ENCODE data around the gene SMC1A. TPM values are rescaled to one million over a fixed set of nuclear protein-coding genes. Genes with fewer than 3 reads are reported as not detected.

The SMC1A gene
- total and polyA plus RNA-seq, 2 of the 8 experiments (the other 6 are each of a cell fraction or from before 2014, with no cell fraction given), result 22.2 to 98.1 TPM

- TF ChIP-seq CTCF (IDR thresholded peaks at IDR 0.05; ENCODE audit: control extremely low read depth in 1 of 3, insufficient read depth in 1 of 3, low read depth in 1 of 3, low read length in 3 of 3) (no peak), PHF8 (conservative IDR thresholded peaks at IDR 0.05; ENCODE audit: low read depth, low read length) (no peak), KDM4A (IDR thresholded peaks at IDR 0.05; ENCODE audit: low read depth, low read length, severe bottlenecking) (peak; percentile 37), CHD1 (IDR thresholded peaks at IDR 0.05; ENCODE audit: low read depth, low read length) (no peak), EGR1 (IDR thresholded peaks at IDR 0.05; ENCODE audit: borderline replicate concordance, low read depth, low read length) (no peak), SP1 (IDR thresholded peaks at IDR 0.05; ENCODE audit: low read depth, low read length) (no peak), HDAC6 (IDR thresholded peaks at IDR 0.05; ENCODE audit: low read depth, low read length) (no peak), CEBPB (IDR thresholded peaks at IDR 0.05; ENCODE audit: low read depth, low read length) (no peak), TAF7 (optimal IDR thresholded peaks at IDR 0.05; ENCODE audit: borderline replicate concordance, low read depth, low read length) (no peak), GABPA (IDR thresholded peaks at IDR 0.05; ENCODE audit: borderline replicate concordance, insufficient read depth, low read length) (no peak), POLR2AphosphoS5 (IDR thresholded peaks at IDR 0.05; ENCODE audit: low read depth, low read length) (no peak), POU5F1 (IDR thresholded peaks at IDR 0.05; ENCODE audit: low read depth, low read length) (no peak), FOSL1 (IDR thresholded peaks at IDR 0.05; ENCODE audit: insufficient read depth, low read depth, low read length) (no peak), NRF1 (IDR thresholded peaks at IDR 0.05; ENCODE audit: low read depth, low read length) (peak; percentile 83)
Observed at GRCh38 chrX:53441531-53442321, 19.3 kb upstream of the SMC1A start (continued).
